K562 (cell line): ENCODE results near the gene GLMN. TPM values are rescaled to one million over a fixed set of nuclear protein-coding genes. Genes with fewer than 3 reads are reported as not detected.

Source experiments
- ATAC-seq: fragments of 200-7000 bp; cut with Tn5 transposase; 3 replicates; pipeline ENCODE4 v1.9.1; 2020; ENCODE audit warnings: moderate library complexity
- BruUV-seq: library from RNA; stranded (reverse); fragments of 400-500 nt; replicated peaks from 2 replicates; lab custom pipeline; 2021; lab: Mats Ljungman, UMichigan
- CTCF ChIA-PET: fragments of 300-600 bp; formaldehyde crosslinking; extraction: SDS; loops from one replicate; lab custom pipeline; 2021; ENCODE audit warnings: low intra/inter-chr PET ratio; lab: Yijun Ruan, JAX
- POLR2A ChIA-PET: fragments of 300-600, 350-650 bp; sonication (Branson Sonifier 250); formaldehyde crosslinking; extraction: SDS; loops from one replicate; lab custom pipeline; 2021; ENCODE audit warnings: antibody characterized with exemption, inconsistent platforms; lab: Yijun Ruan, JAX
- DNase-seq, 4 experiments: peaks; one replicate each; pipeline versions ENCODE4 v3.0.0 to v3.0.0-alpha.2; 2011 to 2018; ENCODE audit warnings: low spot score in 3 of 4, mixed read lengths in 3 of 4; ENCODE audit errors: extremely low read depth in 1 of 4
- FAIRE-seq: peaks from 2 replicates; lab custom pipeline; 2011; peaks lifted over from hg19 to GRCh38; lab: Jason Lieb, UNC
- H2AFZ ChIP-seq: 2 replicates; pipeline ENCODE4 v1.6.0; 2011; ENCODE audit warnings: low read depth, low read length, control low read depth, inconsistent platforms
- H3K27ac ChIP-seq: fragments of 200-600 bp; 3 replicates; pipeline ENCODE4 v1.8.0; 2011; ENCODE audit warnings: low read depth, mild to moderate bottlenecking, control low read depth, inconsistent platforms, low read length, moderate library complexity, mixed read lengths; ENCODE audit errors: extremely low read depth
- H3K27me3 ChIP-seq, 2 experiments: fragments of 300-600 bp in 1 of 2; 2 replicates in 1 of 2; 3 replicates in 1 of 2; pipeline versions ENCODE4 v1.6.0 to v1.8.0; 2011; ENCODE audit warnings: inconsistent platforms in 2 of 2, low read length in 2 of 2, mild to moderate bottlenecking in 1 of 2, mixed read lengths in 1 of 2, moderate library complexity in 1 of 2; ENCODE audit not compliant: control insufficient read depth in 2 of 2, insufficient read depth in 2 of 2
- H3K36me3 ChIP-seq: fragments of 300-600 bp; 3 replicates; pipeline ENCODE4 v1.8.0; 2011; ENCODE audit warnings: mild to moderate bottlenecking, low read length, inconsistent platforms; ENCODE audit not compliant: control insufficient read depth, insufficient read depth
- H3K4me1 ChIP-seq, 2 experiments: fragments of 200-600 bp in 1 of 2; replicated peaks in 1 of 2; 2 replicates in 1 of 2; 3 replicates in 1 of 2; pipeline versions ENCODE4 v1.5.1 to v1.8.0; 2011; ENCODE audit warnings: inconsistent platforms in 2 of 2, low read length in 2 of 2, mild to moderate bottlenecking in 1 of 2, mixed read lengths in 1 of 2, moderate library complexity in 1 of 2; ENCODE audit not compliant: control insufficient read depth in 2 of 2, insufficient read depth in 2 of 2
- H3K4me2 ChIP-seq: 2 replicates; pipeline ENCODE4 v1.6.1; 2011; ENCODE audit warnings: low read length, control low read depth, inconsistent platforms, mixed read lengths; ENCODE audit not compliant: insufficient read depth
- H3K4me3 ChIP-seq: fragments of 200-600 bp; sonication (generic), shearing (Covaris generic); 2 replicates; pipeline ENCODE4 v1.5.1; 2016; ENCODE audit warnings: control low read depth, inconsistent platforms
- H3K79me2 ChIP-seq: fragments of 200-600 bp; 3 replicates; pipeline ENCODE4 v1.8.0; 2011; ENCODE audit warnings: low read length, inconsistent platforms; ENCODE audit not compliant: control insufficient read depth, insufficient read depth
- H3K9ac ChIP-seq, 2 experiments: 2 replicates each; pipeline versions ENCODE4 v1.6.0 to v1.6.1; 2011; ENCODE audit warnings: low read depth in 2 of 2, low read length in 2 of 2, control low read depth in 1 of 2, inconsistent platforms in 1 of 2, mild to moderate bottlenecking in 1 of 2, mixed read lengths in 1 of 2; ENCODE audit not compliant: insufficient read depth in 1 of 2
- H3K9me1 ChIP-seq: one replicate; pipeline ENCODE4 v1.6.0; 2011; ENCODE audit warnings: inconsistent platforms, mild to moderate bottlenecking, low read length, moderate library complexity; ENCODE audit not compliant: control insufficient read depth, insufficient read depth
- H3K9me3 ChIP-seq: replicated peaks from 2 replicates; pipeline ENCODE4 v1.5.1; 2011; ENCODE audit warnings: low read depth, low read length, inconsistent platforms; ENCODE audit not compliant: control insufficient read depth, insufficient read depth
- H4K20me1 ChIP-seq: replicated peaks from 2 replicates; pipeline ENCODE4 v1.6.1; 2011; ENCODE audit warnings: low read length, inconsistent platforms, mixed read lengths; ENCODE audit not compliant: control insufficient read depth, insufficient read depth
- GTF2A2 ChIP-seq: IDR thresholded peaks from 2 replicates; pipeline ENCODE4 v1.6.1; 2016; ENCODE audit warnings: mild to moderate bottlenecking, missing genetic modification characterization, missing compliant biosample characterization
- HOMEZ ChIP-seq: fragments of 250-450 bp; sonication (Bioruptor Pico); IDR thresholded peaks from 2 replicates; pipeline ENCODE4 v1.4.0; 2020; ENCODE audit warnings: mild to moderate bottlenecking, moderate library complexity
- STAT5A ChIP-seq: IDR thresholded peaks from 2 replicates; pipeline ENCODE4 v1.6.1; 2012; ENCODE audit warnings: low read length, inconsistent platforms, borderline replicate concordance
- TBP ChIP-seq: optimal IDR thresholded peaks from 2 replicates; pipeline ENCODE3; 2011; ENCODE audit warnings: low read depth, low read length, improper control_type of control experiment
- ZFP36 ChIP-seq: fragments of 150-350 bp; IDR thresholded peaks from 2 replicates; pipeline ENCODE4 v1.6.1; 2018; ENCODE audit warnings: low read length, low read depth; ENCODE audit not compliant: partially characterized antibody
- ZNF197 ChIP-seq: fragments of 200-800 bp; sonication (Bioruptor generic); IDR thresholded peaks from 2 replicates; pipeline ENCODE4 v1.6.1; 2016; ENCODE audit warnings: low read depth, missing genetic modification characterization, missing compliant biosample characterization
- WGBS: fragments of 100-300 bp; shearing (Covaris generic); methylation state at CpG from one replicate; pipeline ENCODE4 v1.1.6; 2016; ENCODE audit warnings: low coverage, mixed read lengths; ENCODE audit not compliant: insufficient coverage; ENCODE audit errors: missing lambda C conversion rate; 5-methylcytosine and 5-hydroxymethylcytosine counted together
- in situ Hi-C: fragments of 300-500 bp; cut with MboI; formaldehyde crosslinking; loops from 4 replicates; pipeline ENCODE4 v1.15.0; 2018; ENCODE audit warnings: inconsistent platforms, mixed read lengths
- intact Hi-C: fragments of 100-400 bp; cut with micrococcal nuclease; formaldehyde crosslinking; loops from 2 replicates; pipeline ENCODE4 v1.14.2; 2022
- polyA plus RNA-seq, 8 experiments: library from polyadenylated mRNA; depleted of rRNA in 4 of 8; stranded (reverse) in 5 of 8; unstranded in 3 of 8; fragments of >200 nt; fragmentation: Nextera tagmentation in 2 of 8; fragmentation: Illumina TruSeq in 1 of 8; extraction: Ambion mirVana in 2 of 8; extraction: Trizol in 1 of 8; gene quantifications; 2 replicates each; pipeline versions ENCODE4 v1.2.1 to v1.2.3, GENCODE V29; 2011 to 2014; ENCODE audit warnings: inconsistent platforms in 1 of 8, missing spikeins in 1 of 8
- total RNA-seq, 7 experiments: library from RNA; depleted of rRNA in 6 of 7; stranded (reverse); fragments of >200 nt in 6 of 7; fragmentation: Illumina TruSeq in 2 of 7; extraction: Trizol in 2 of 7; gene quantifications; 2 replicates each; pipeline versions ENCODE4 v1.2.1 to v1.2.3, GENCODE V29; 2011 to 2021; ENCODE audit warnings: low replicate concordance in 1 of 7
- TF ChIP-seq, protein P1 (sequence below): fragments of 450-650 bp; IDR thresholded peaks from 2 replicates; pipeline ENCODE4 v1.6.1; 2017; ENCODE audit warnings: antibody characterized with exemption

Gene GLMN
- total and polyA plus RNA-seq, 9 of the 15 experiments (the other 6 are each of a cell fraction or from before 2014, with no cell fraction given), result 13.0 to 24.8 (median 19.0) TPM

GRCh38 chr1:92326681-92327080 lies 27.9 kb upstream of the GLMN start:
- ATAC-seq, result no peak
- no peaks in the 10 kb centered on the region for H3K79me2 ChIP-seq
- FAIRE-seq, result no peak
- no peak overlapping the region for H3K4me3 ChIP-seq
- 88% methylated on average over 1 of the region's 1 CpG for WGBS
- H3K4me1 ChIP-seq, result no peaks in the 10 kb centered on the region; a peak in 1 of 5 replicates
- H3K9me1 ChIP-seq, result no peaks in the 10 kb centered on the region
- BruUV-seq, result no TSS peak
- no peak for TF ChIP-seq TBP
- peak; percentile 90 for TF ChIP-seq ZFP36
- H3K36me3 ChIP-seq, result peaks cover 28% of the 10 kb centered on the region; the same call in 2 of the 3 replicates
- H3K4me2 ChIP-seq, result no peak overlapping the region
- no peaks in the 10 kb centered on the region for H3K27me3 ChIP-seq
- POLR2A ChIA-PET, result no interaction called here
- intact Hi-C loops, result no loop called here
- no peaks in the 10 kb centered on the region for H4K20me1 ChIP-seq
- no peak overlapping the region for H3K27ac ChIP-seq
- no peak overlapping the region for H2AFZ ChIP-seq
- CTCF ChIA-PET, result no interaction called here
- peaks cover 9% of the 10 kb centered on the region for H3K9me3 ChIP-seq
- in situ Hi-C loops, result no loop called here
- no peak for DNase-seq
- no peak overlapping the region for H3K9ac ChIP-seq

DNA sequence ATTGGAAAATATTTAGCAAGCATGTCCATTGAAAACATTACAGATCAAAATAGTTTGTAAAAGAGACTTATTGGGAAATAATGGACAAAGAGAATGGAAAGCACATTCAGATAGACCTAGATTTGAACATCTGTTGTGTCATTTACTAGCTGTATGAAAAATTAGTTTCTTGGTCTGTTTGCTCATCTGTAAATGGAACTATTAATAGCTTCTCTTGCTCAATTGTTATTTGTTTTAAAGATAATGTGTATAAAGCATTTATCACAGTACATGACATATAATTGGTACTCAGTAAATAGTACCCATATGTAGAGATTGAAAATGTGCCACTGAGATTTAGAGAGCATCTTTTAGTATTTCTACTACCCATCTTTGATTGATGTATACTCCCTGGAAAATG lies 26.0 kb upstream of the GLMN start:
- no peak for TF ChIP-seq GTF2A2 (tag)
- no peak for TF ChIP-seq HOMEZ (CRISPR knock-in tag)
- no peak for TF ChIP-seq STAT5A
- TF ChIP-seq, protein P1, sequence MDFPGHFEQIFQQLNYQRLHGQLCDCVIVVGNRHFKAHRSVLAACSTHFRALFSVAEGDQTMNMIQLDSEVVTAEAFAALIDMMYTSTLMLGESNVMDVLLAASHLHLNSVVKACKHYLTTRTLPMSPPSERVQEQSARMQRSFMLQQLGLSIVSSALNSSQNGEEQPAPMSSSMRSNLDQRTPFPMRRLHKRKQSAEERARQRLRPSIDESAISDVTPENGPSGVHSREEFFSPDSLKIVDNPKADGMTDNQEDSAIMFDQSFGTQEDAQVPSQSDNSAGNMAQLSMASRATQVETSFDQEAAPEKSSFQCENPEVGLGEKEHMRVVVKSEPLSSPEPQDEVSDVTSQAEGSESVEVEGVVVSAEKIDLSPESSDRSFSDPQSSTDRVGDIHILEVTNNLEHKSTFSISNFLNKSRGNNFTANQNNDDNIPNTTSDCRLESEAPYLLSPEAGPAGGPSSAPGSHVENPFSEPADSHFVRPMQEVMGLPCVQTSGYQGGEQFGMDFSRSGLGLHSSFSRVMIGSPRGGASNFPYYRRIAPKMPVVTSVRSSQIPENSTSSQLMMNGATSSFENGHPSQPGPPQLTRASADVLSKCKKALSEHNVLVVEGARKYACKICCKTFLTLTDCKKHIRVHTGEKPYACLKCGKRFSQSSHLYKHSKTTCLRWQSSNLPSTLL, result no peak
- no peak for TF ChIP-seq ZNF197 (CRISPR knock-in tag)
- Histone ChIP-seq H3K9me3 (peaks cover 9% of the 10 kb centered on the region), H3K4me3 (no peak overlapping the region), H3K79me2 (no peaks in the 10 kb centered on the region), H2AFZ (no peak overlapping the region), H3K27me3 (no peaks in the 10 kb centered on the region), H3K9me1 (no peaks in the 10 kb centered on the region), H4K20me1 (no peaks in the 10 kb centered on the region), H3K36me3 (peaks cover 36% of the 10 kb centered on the region), H3K9ac (no peak overlapping the region), H3K4me2 (no peak overlapping the region), H3K27ac (no peak overlapping the region), H3K4me1 (no peaks in the 10 kb centered on the region; a peak in 1 of 5 replicates)
- in situ Hi-C loops, result no loop called here
- no peak for ATAC-seq
- no peak for DNase-seq
- no TSS peak for BruUV-seq
- intact Hi-C loops, result no loop called here
- FAIRE-seq, result no peak
- ChIA-PET CTCF (no interaction called here), POLR2A (no interaction called here)
